Neural cell (in vitro differentiated cells): ENCODE data around the gene CARMIL1. TPM values are rescaled to one million over a fixed set of nuclear protein-coding genes. Genes with fewer than 3 reads are reported as not detected.

ENCODE experiments used
- H2AFZ ChIP-seq: fragments of 200-600, 300-800 bp; sonication (generic), shearing (Covaris generic); 2 replicates; pipeline ENCODE4 v1.6.0; 2014; ENCODE audit warnings: low read depth, mild to moderate bottlenecking, antibody characterized with exemption, low read length, moderate library complexity
- H3F3A ChIP-seq: fragments of 200-600 bp; shearing (Covaris generic); 2 replicates; pipeline ENCODE4 v1.6.1; 2016; ENCODE audit warnings: mild to moderate bottlenecking, moderate library complexity, mixed read lengths, antibody characterized with exemption, low read length; ENCODE audit not compliant: insufficient read depth, poor library complexity, severe bottlenecking
- H3K27ac ChIP-seq: fragments of 200-600, 300-800 bp; sonication (generic), shearing (Covaris generic); 2 replicates; pipeline ENCODE4 v1.5.1; 2014; ENCODE audit warnings: mild to moderate bottlenecking, low read length, moderate library complexity
- H3K27me3 ChIP-seq: fragments of 300-800, 200-600 bp; sonication (generic), shearing (Covaris generic); 2 replicates; pipeline ENCODE4 v1.6.0; 2014; ENCODE audit warnings: mild to moderate bottlenecking, low read depth, low read length, moderate library complexity; ENCODE audit not compliant: insufficient read depth
- H3K36me3 ChIP-seq: fragments of 300-800, 200-600 bp; sonication (generic), shearing (Covaris generic); 2 replicates; pipeline ENCODE4 v1.5.1; 2014; ENCODE audit warnings: mild to moderate bottlenecking, antibody characterized with exemption, low read length, moderate library complexity; ENCODE audit not compliant: insufficient read depth
- H3K4me2 ChIP-seq: fragments of 300-800, 200-600 bp; sonication (generic), shearing (Covaris generic); 2 replicates; pipeline ENCODE4 v1.6.0; 2014; ENCODE audit warnings: mild to moderate bottlenecking, low read length
- H3K4me3 ChIP-seq: fragments of 300-800, 200-600 bp; sonication (generic), shearing (Covaris generic); 2 replicates; pipeline ENCODE4 v1.5.1; 2014; ENCODE audit warnings: mild to moderate bottlenecking, low read length, moderate library complexity
- H3K79me2 ChIP-seq: fragments of 200-600 bp; shearing (Covaris generic); replicated peaks from 2 replicates; pipeline ENCODE4 v1.6.0; 2014; ENCODE audit warnings: mild to moderate bottlenecking, low read length, moderate library complexity; ENCODE audit not compliant: insufficient read depth
- H3K9ac ChIP-seq: fragments of 300-800, 200-600 bp; sonication (generic), shearing (Covaris generic); 2 replicates; pipeline ENCODE4 v1.6.1; 2016; ENCODE audit warnings: mild to moderate bottlenecking, low read length, mixed read lengths
- H3K9me2 ChIP-seq: fragments of 200-600 bp; shearing (Covaris generic); 2 replicates; pipeline ENCODE4 v1.6.1; 2016; ENCODE audit warnings: mild to moderate bottlenecking, low read length, mixed read lengths; ENCODE audit not compliant: insufficient read depth
- H3K9me3 ChIP-seq: fragments of 200-600, 300-800 bp; sonication (generic), shearing (Covaris generic); 2 replicates; pipeline ENCODE4 v1.6.1; 2016; ENCODE audit warnings: mild to moderate bottlenecking, mixed run types, low read length, moderate library complexity, mixed read lengths
- H4K20me1 ChIP-seq: fragments of 200-600 bp; shearing (Covaris generic); 2 replicates; pipeline ENCODE4 v1.6.1; 2016; ENCODE audit warnings: mild to moderate bottlenecking, mixed run types; ENCODE audit not compliant: insufficient read depth
- EZH2 ChIP-seq: fragments of 200-600, 300-800 bp; shearing (Covaris generic), sonication (generic); IDR thresholded peaks from 2 replicates; pipeline ENCODE4 v1.6.1; 2014; ENCODE audit warnings: antibody characterized with exemption, low read length, borderline replicate concordance, mild to moderate bottlenecking; ENCODE audit not compliant: insufficient read depth, poor library complexity, severe bottlenecking
- MXI1 ChIP-seq: fragments of 450-650 bp; conservative IDR thresholded peaks from 2 replicates; pipeline ENCODE4 v1.6.1; 2014; ENCODE audit warnings: antibody characterized with exemption, mild to moderate bottlenecking; ENCODE audit not compliant: poor library complexity, severe bottlenecking
- POLR2AphosphoS5 ChIP-seq: IDR thresholded peaks from 2 replicates; pipeline ENCODE4 v1.6.1; 2012
- RAD21 ChIP-seq: fragments of 450-650 bp; conservative IDR thresholded peaks from 2 replicates; pipeline ENCODE4 v1.6.1; 2014; ENCODE audit warnings: antibody characterized with exemption, mild to moderate bottlenecking, moderate library complexity
- SMC3 ChIP-seq: fragments of 450-650 bp; conservative IDR thresholded peaks from 2 replicates; pipeline ENCODE4 v1.6.1; 2014; ENCODE audit warnings: antibody characterized with exemption, mild to moderate bottlenecking, moderate library complexity; ENCODE audit not compliant: poor library complexity
- TAF1 ChIP-seq: IDR thresholded peaks from 2 replicates; pipeline ENCODE4 v1.6.1; 2012; ENCODE audit warnings: low read depth
- polyA plus RNA-seq: library from polyadenylated mRNA; depleted of rRNA; stranded (reverse); fragments of >200 nt; gene quantifications from 2 replicates; pipeline ENCODE4 v1.2.3, GENCODE V29; 2014
- TF ChIP-seq, protein P1 (sequence below): IDR thresholded peaks from 2 replicates; pipeline ENCODE4 v1.6.1; 2012; ENCODE audit warnings: borderline replicate concordance

CARMIL1 gene
- polyA plus RNA-seq, 1 donor from 2014 or later, result 5.3 TPM

DNA sequence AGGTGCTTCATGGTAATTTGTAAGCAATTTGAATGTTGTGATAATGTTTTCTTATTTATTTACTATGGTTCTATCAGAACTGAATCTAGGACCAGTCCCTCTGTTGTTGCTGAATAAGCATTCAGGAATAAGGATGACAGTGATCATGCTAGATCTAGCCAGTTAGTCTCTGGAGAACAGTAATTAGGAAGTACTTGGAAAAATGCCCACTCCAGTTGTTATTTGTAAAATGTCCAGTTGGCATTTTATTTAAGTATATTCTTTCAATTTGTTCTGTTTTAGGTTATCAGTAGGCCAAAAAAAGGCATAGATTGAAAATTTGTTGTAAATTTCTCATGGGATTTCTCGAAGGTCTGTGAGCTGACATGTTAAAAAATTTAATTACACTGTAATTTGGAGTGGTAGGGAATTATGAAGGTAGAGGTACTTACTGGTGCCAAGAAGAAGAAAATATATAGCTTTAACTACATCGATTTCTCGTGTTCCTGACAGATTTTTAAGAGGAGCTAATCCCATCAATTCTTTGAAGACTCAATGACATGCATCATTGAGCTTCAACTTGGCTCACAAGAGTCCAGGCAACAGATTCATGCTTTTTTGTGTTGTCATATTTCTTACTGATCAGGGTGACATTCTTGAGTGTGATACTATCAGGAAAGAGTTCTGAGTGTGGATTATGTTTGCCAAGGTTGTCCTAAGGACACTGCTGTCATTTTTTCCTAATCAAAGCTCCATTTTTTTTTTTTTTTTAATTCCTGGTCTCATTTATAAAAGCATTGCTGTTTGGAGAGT lies 177.3 kb downstream of the CARMIL1 start:
- Histone ChIP-seq H3K27ac (no peak overlapping the region), H3K79me2 (no peaks in the 10 kb centered on the region), H3F3A (no peaks in the 10 kb centered on the region), H3K9me3 (no peaks in the 10 kb centered on the region), H4K20me1 (no peaks in the 10 kb centered on the region), H3K4me3 (no peak overlapping the region), H3K9ac (no peak overlapping the region), H2AFZ (no peak overlapping the region), H3K9me2 (no peaks in the 10 kb centered on the region), H3K36me3 (no peaks in the 10 kb centered on the region), H3K4me2 (no peak overlapping the region), H3K27me3 (no peaks in the 10 kb centered on the region)
- no peak for TF ChIP-seq POLR2AphosphoS5
- TF ChIP-seq, protein P1, sequence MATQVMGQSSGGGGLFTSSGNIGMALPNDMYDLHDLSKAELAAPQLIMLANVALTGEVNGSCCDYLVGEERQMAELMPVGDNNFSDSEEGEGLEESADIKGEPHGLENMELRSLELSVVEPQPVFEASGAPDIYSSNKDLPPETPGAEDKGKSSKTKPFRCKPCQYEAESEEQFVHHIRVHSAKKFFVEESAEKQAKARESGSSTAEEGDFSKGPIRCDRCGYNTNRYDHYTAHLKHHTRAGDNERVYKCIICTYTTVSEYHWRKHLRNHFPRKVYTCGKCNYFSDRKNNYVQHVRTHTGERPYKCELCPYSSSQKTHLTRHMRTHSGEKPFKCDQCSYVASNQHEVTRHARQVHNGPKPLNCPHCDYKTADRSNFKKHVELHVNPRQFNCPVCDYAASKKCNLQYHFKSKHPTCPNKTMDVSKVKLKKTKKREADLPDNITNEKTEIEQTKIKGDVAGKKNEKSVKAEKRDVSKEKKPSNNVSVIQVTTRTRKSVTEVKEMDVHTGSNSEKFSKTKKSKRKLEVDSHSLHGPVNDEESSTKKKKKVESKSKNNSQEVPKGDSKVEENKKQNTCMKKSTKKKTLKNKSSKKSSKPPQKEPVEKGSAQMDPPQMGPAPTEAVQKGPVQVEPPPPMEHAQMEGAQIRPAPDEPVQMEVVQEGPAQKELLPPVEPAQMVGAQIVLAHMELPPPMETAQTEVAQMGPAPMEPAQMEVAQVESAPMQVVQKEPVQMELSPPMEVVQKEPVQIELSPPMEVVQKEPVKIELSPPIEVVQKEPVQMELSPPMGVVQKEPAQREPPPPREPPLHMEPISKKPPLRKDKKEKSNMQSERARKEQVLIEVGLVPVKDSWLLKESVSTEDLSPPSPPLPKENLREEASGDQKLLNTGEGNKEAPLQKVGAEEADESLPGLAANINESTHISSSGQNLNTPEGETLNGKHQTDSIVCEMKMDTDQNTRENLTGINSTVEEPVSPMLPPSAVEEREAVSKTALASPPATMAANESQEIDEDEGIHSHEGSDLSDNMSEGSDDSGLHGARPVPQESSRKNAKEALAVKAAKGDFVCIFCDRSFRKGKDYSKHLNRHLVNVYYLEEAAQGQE, result no peak
- TF ChIP-seq SMC3, result no peak
- no peak for TF ChIP-seq MXI1
- no peak for TF ChIP-seq EZH2

DNA sequence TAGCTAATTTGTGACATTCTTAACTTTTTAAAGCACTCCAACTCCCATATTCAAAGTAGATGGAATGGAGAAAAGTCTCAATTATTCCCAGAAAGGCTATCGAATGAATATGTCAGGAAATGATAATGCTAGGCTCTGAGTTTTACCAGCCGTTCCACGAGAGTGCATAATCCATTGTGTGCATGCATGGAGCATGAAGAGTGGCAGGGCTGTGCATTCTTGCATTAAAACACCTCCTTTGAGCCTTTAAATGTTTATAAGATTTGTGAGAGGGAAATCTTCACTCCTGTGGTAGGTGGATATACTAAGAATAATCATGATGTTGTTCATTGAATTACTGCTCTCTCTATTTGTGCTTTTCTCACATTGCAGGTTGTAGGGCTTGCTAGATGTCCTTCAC lies 178.3 kb downstream of the CARMIL1 start:
- Histone ChIP-seq H3K36me3 (no peaks in the 10 kb centered on the region), H3K4me2 (no peak overlapping the region), H3K79me2 (no peaks in the 10 kb centered on the region), H3K9ac (no peak overlapping the region), H3K4me3 (no peak overlapping the region), H3K9me2 (no peaks in the 10 kb centered on the region), H2AFZ (no peak overlapping the region), H3K27me3 (no peaks in the 10 kb centered on the region), H4K20me1 (no peaks in the 10 kb centered on the region), H3K27ac (no peak overlapping the region), H3K9me3 (no peaks in the 10 kb centered on the region), H3F3A (no peaks in the 10 kb centered on the region)
- no peak for TF ChIP-seq RAD21
- no peak for TF ChIP-seq MXI1
- no peak for TF ChIP-seq POLR2AphosphoS5

DNA sequence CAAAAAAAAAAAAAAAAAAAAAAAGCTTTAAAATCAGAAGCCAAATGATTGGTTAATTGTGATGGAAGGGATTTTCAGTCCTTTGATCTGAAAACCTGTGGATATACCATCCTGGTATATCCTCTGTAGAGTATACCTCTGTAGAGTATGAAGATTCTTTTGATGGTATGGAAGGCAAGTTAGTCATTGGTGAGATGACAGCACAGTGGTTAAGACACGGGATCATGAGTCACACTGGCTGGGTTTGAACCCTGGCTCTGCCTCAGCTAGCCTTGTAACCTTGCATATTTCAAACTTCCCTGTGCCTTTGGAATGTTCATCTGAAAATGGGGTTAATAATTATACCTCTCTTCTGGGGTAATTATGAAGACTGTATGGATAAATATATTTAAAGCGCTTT lies 179.3 kb downstream of the CARMIL1 start:
- H3K4me2 ChIP-seq, result no peak overlapping the region
- no peak overlapping the region for H3K27ac ChIP-seq
- H3K27me3 ChIP-seq, result no peaks in the 10 kb centered on the region
- H4K20me1 ChIP-seq, result no peaks in the 10 kb centered on the region
- no peak overlapping the region for H2AFZ ChIP-seq
- no peaks in the 10 kb centered on the region for H3K36me3 ChIP-seq
- H3F3A ChIP-seq, result no peaks in the 10 kb centered on the region
- no peaks in the 10 kb centered on the region for H3K9me2 ChIP-seq
- no peaks in the 10 kb centered on the region for H3K9me3 ChIP-seq
- H3K79me2 ChIP-seq, result no peaks in the 10 kb centered on the region
- H3K4me3 ChIP-seq, result no peak overlapping the region
- H3K9ac ChIP-seq, result no peak overlapping the region
- TF ChIP-seq RAD21 (no peak), TAF1 (no peak)
